H1 (cell line): Measurements from ENCODE around the gene ZBTB9. TPM values are rescaled to one million over a fixed set of nuclear protein-coding genes. Genes with fewer than 3 reads are reported as not detected.

Source experiments
- CTCF ChIA-PET: fragments of 300-600 bp; sonication (Branson Sonifier 250); formaldehyde crosslinking; loops from one replicate; lab custom pipeline; 2021; ENCODE audit not compliant: partially characterized antibody; lab: Charles Lee
- POLR2A ChIA-PET: fragments of 300-600 bp; sonication (Branson Sonifier 250); formaldehyde crosslinking; loops from one replicate; lab custom pipeline; 2021; ENCODE audit warnings: inconsistent platforms; ENCODE audit not compliant: partially characterized antibody; lab: Charles Lee
- DNase-seq, 2 experiments: peaks; one replicate each; pipeline versions ENCODE4 v3.0.0 to v3.0.0-alpha.2; 2010 to 2022; ENCODE audit warnings: low spot score in 2 of 2, low read depth in 1 of 2, mixed read lengths in 1 of 2
- FAIRE-seq: peaks from 2 replicates; lab custom pipeline; 2011; peaks lifted over from hg19 to GRCh38; lab: Jason Lieb, UNC
- H2AFZ ChIP-seq: 2 replicates; pipeline ENCODE4 v1.8.1; 2012; ENCODE audit warnings: low read length, inconsistent platforms
- H2AK5ac ChIP-seq: 2 replicates; pipeline ENCODE4 v1.6.1; 2013; ENCODE audit warnings: low read depth, low read length
- H2BK120ac ChIP-seq: replicated peaks from 2 replicates; pipeline ENCODE3; 2013; ENCODE audit warnings: low read depth, low read length, inconsistent platforms
- H2BK12ac ChIP-seq: 2 replicates; pipeline ENCODE4 v1.6.1; 2013; ENCODE audit warnings: low read depth, low read length
- H2BK15ac ChIP-seq: 2 replicates; pipeline ENCODE4 v1.6.1; 2013; ENCODE audit warnings: low read length
- H2BK20ac ChIP-seq: 2 replicates; pipeline ENCODE4 v1.6.1; 2013; ENCODE audit warnings: low read length
- H2BK5ac ChIP-seq: 2 replicates; pipeline ENCODE4 v1.6.1; 2013; ENCODE audit warnings: low read depth, low read length
- H3K14ac ChIP-seq: 2 replicates; pipeline ENCODE4 v1.6.1; 2013; ENCODE audit warnings: inconsistent platforms; ENCODE audit not compliant: insufficient read length
- H3K18ac ChIP-seq: 2 replicates; pipeline ENCODE4 v1.6.1; 2013; ENCODE audit warnings: low read length; ENCODE audit errors: extremely low read depth
- H3K23ac ChIP-seq: 2 replicates; pipeline ENCODE4 v1.6.1; 2013; ENCODE audit warnings: inconsistent platforms; ENCODE audit not compliant: insufficient read length
- H3K23me2 ChIP-seq: 2 replicates; pipeline ENCODE4 v1.6.1; 2013; ENCODE audit warnings: low read depth, low read length
- H3K27ac ChIP-seq: 2 replicates; pipeline ENCODE4 v1.6.1; 2011; ENCODE audit warnings: low read depth, low read length, inconsistent platforms
- H3K27me3 ChIP-seq, 4 experiments: replicated peaks in 1 of 4; 1 replicate in 1 of 4; 2 replicates in 3 of 4; pipeline versions ENCODE4 v1.6.1 to v1.8.1; 2011 to 2013; ENCODE audit warnings: low read length in 3 of 4, mild to moderate bottlenecking in 3 of 4, inconsistent platforms in 2 of 4, mixed read lengths in 2 of 4, moderate library complexity in 1 of 4; ENCODE audit not compliant: control insufficient read depth in 3 of 4, insufficient read depth in 3 of 4; ENCODE audit errors: extremely low read depth in 1 of 4
- H3K36me3 ChIP-seq, 4 experiments: 2 replicates each; pipeline versions ENCODE4 v1.6.1 to v1.8.1; 2011 to 2013; ENCODE audit warnings: mild to moderate bottlenecking in 4 of 4, low read length in 3 of 4, moderate library complexity in 2 of 4, control low read depth in 1 of 4, inconsistent platforms in 1 of 4; ENCODE audit not compliant: insufficient read depth in 4 of 4, control insufficient read depth in 2 of 4
- H3K4ac ChIP-seq: replicated peaks from 2 replicates; pipeline ENCODE3; 2013; ENCODE audit warnings: low read length, low read depth, mixed read lengths, inconsistent platforms; ENCODE audit not compliant: insufficient read length
- H3K4me1 ChIP-seq, 4 experiments: replicated peaks in 1 of 4; 1 replicate in 1 of 4; 2 replicates in 3 of 4; pipeline versions ENCODE4 v1.6.1 to v1.8.1; 2011 to 2013; ENCODE audit warnings: low read length in 3 of 4, inconsistent platforms in 2 of 4, mixed read lengths in 1 of 4; ENCODE audit not compliant: insufficient read depth in 4 of 4, control insufficient read depth in 3 of 4
- H3K4me2 ChIP-seq, 2 experiments: 2 replicates each; pipeline versions ENCODE4 v1.6.1 to v1.8.1; 2011 to 2013; ENCODE audit warnings: low read depth in 2 of 2, low read length in 2 of 2, control low read depth in 1 of 2, inconsistent platforms in 1 of 2, mild to moderate bottlenecking in 1 of 2; ENCODE audit not compliant: insufficient read depth in 1 of 2
- H3K4me3 ChIP-seq, 4 experiments: fragments of 200-600, 300-600 bp in 1 of 4; sonication (generic), shearing (Covaris generic), sonication (Bioruptor Twin) in 1 of 4; 2 replicates each; pipeline versions ENCODE4 v1.5.1 to v1.8.1; 2011 to 2016; ENCODE audit warnings: low read length in 4 of 4, low read depth in 3 of 4, control low read depth in 2 of 4, inconsistent platforms in 2 of 4, mild to moderate bottlenecking in 2 of 4, mixed read lengths in 1 of 4, moderate library complexity in 1 of 4; ENCODE audit not compliant: insufficient read depth in 2 of 4; ENCODE audit errors: extremely low read depth in 1 of 4
- H3K56ac ChIP-seq: replicated peaks from 2 replicates; pipeline ENCODE3; 2013; ENCODE audit warnings: low read depth, mild to moderate bottlenecking, mixed read lengths, low read length, inconsistent platforms; ENCODE audit not compliant: insufficient read length
- H3K79me1 ChIP-seq: 2 replicates; pipeline ENCODE4 v1.6.1; 2013; ENCODE audit warnings: low read depth, low read length, control low read depth
- H3K79me2 ChIP-seq, 2 experiments: 2 replicates each; pipeline versions ENCODE4 v1.6.1 to v1.8.1; 2012 to 2013; ENCODE audit warnings: low read length in 2 of 2, mild to moderate bottlenecking in 2 of 2, inconsistent platforms in 1 of 2; ENCODE audit not compliant: insufficient read depth in 2 of 2, control insufficient read depth in 1 of 2
- H3K9ac ChIP-seq, 4 experiments: replicated peaks in 1 of 4; 1 replicate in 1 of 4; 2 replicates in 3 of 4; pipeline versions ENCODE4 v1.6.1 to v1.8.1; 2011 to 2013; ENCODE audit warnings: low read depth in 3 of 4, low read length in 3 of 4, control low read depth in 2 of 4, mild to moderate bottlenecking in 2 of 4, moderate library complexity in 2 of 4, inconsistent platforms in 1 of 4; ENCODE audit errors: extremely low read depth in 1 of 4
- H3K9me3 ChIP-seq, 2 experiments: 2 replicates each; pipeline versions ENCODE4 v1.6.1 to v1.8.1; 2012 to 2013; ENCODE audit warnings: mild to moderate bottlenecking in 2 of 2, moderate library complexity in 2 of 2, control low read depth in 1 of 2, inconsistent platforms in 1 of 2, low read depth in 1 of 2, low read length in 1 of 2, mixed read lengths in 1 of 2; ENCODE audit not compliant: insufficient read depth in 2 of 2
- H4K20me1 ChIP-seq, 2 experiments: replicated peaks in 1 of 2; 2 replicates each; pipeline versions ENCODE3 to v1.8.1; 2011 to 2013; ENCODE audit warnings: inconsistent platforms in 2 of 2, low read length in 2 of 2, mild to moderate bottlenecking in 1 of 2; ENCODE audit not compliant: insufficient read depth in 2 of 2, control insufficient read depth in 1 of 2
- H4K5ac ChIP-seq: 2 replicates; pipeline ENCODE4 v1.6.1; 2013; ENCODE audit warnings: low read length, low read depth, mixed read lengths, inconsistent platforms; ENCODE audit not compliant: insufficient read length
- H4K8ac ChIP-seq: 2 replicates; pipeline ENCODE4 v1.8.0; 2013; ENCODE audit warnings: mild to moderate bottlenecking, moderate library complexity, low read length, inconsistent platforms; ENCODE audit not compliant: insufficient read depth; ENCODE audit errors: extremely low read depth
- H4K91ac ChIP-seq: replicated peaks from 2 replicates; pipeline ENCODE3; 2013; ENCODE audit warnings: low read length, mixed read lengths, inconsistent platforms; ENCODE audit not compliant: insufficient read length
- BCL11A ChIP-seq, 2 experiments: IDR thresholded peaks; one replicate each; pipeline ENCODE4 v1.6.1; 2011; ENCODE audit warnings: low read depth in 2 of 2, low read length in 2 of 2, mild to moderate bottlenecking in 2 of 2
- BRCA1 ChIP-seq: IDR thresholded peaks from 2 replicates; pipeline ENCODE4 v1.6.1; 2012; ENCODE audit warnings: low read depth, low read length, improper control_type of control experiment
- CHD2 ChIP-seq: IDR thresholded peaks from 2 replicates; pipeline ENCODE4 v1.6.1; 2012; ENCODE audit warnings: low read length, improper control_type of control experiment
- EGR1 ChIP-seq: IDR thresholded peaks from 2 replicates; pipeline ENCODE4 v1.6.1; 2011; ENCODE audit warnings: low read depth, low read length, borderline replicate concordance
- JUN ChIP-seq: IDR thresholded peaks from 2 replicates; pipeline ENCODE4 v1.6.1; 2011; ENCODE audit warnings: low read depth, mild to moderate bottlenecking, improper control_type of control experiment, low read length
- KDM4A ChIP-seq: IDR thresholded peaks from one replicate; pipeline ENCODE4 v1.7.1; 2012; ENCODE audit warnings: low read depth, mild to moderate bottlenecking, moderate library complexity, low read length, inconsistent platforms; ENCODE audit not compliant: severe bottlenecking
- KDM5A ChIP-seq: fragments of 200-600 bp; IDR thresholded peaks from 2 replicates; pipeline ENCODE4 v1.7.1; 2012; ENCODE audit warnings: mild to moderate bottlenecking, low read length, inconsistent platforms, mixed read lengths
- POLR2A ChIP-seq, 2 experiments: IDR thresholded peaks; 1 replicate in 1 of 2; 2 replicates in 1 of 2; pipeline ENCODE4 v1.6.1; 2011; ENCODE audit warnings: low read depth in 2 of 2, low read length in 2 of 2, mild to moderate bottlenecking in 2 of 2; ENCODE audit errors: control extremely low read depth in 1 of 2
- POLR2AphosphoS5 ChIP-seq: IDR thresholded peaks from 2 replicates; pipeline ENCODE4 v1.6.1; 2011; ENCODE audit warnings: low read depth, low read length
- SAP30 ChIP-seq: fragments of 300-600 bp; sonication (generic); IDR thresholded peaks from 2 replicates; pipeline ENCODE4 v1.7.1; 2012; ENCODE audit warnings: low read length, moderate library complexity, mild to moderate bottlenecking, inconsistent platforms; ENCODE audit not compliant: insufficient read depth, insufficient replicate concordance
- SP1 ChIP-seq: IDR thresholded peaks from 2 replicates; pipeline ENCODE4 v1.6.1; 2011; ENCODE audit warnings: low read depth, low read length
- SP2 ChIP-seq: IDR thresholded peaks from 2 replicates; pipeline ENCODE4 v1.6.1; 2012; ENCODE audit warnings: mild to moderate bottlenecking, low read length, inconsistent platforms
- SP4 ChIP-seq: IDR thresholded peaks from 2 replicates; pipeline ENCODE4 v1.6.1; 2012; ENCODE audit warnings: low read length, inconsistent platforms
- TBP ChIP-seq: IDR thresholded peaks from 2 replicates; pipeline ENCODE4 v1.6.1; 2011; ENCODE audit warnings: low read depth, low read length, improper control_type of control experiment
- WGBS, 2 experiments: shearing (Covaris generic) in 1 of 2; methylation state at CpG; one replicate each; pipeline versions ENCODE4 v1.1.6 to v1.1.7; 2013 to 2015; ENCODE audit warnings: low lambda C conversion rate in 2 of 2, mixed read lengths in 2 of 2, inconsistent platforms in 1 of 2, low coverage in 1 of 2, missing lambda C conversion rate in 1 of 2; ENCODE audit not compliant: insufficient replicate concordance in 2 of 2, insufficient coverage in 1 of 2, insufficient read length in 1 of 2; ENCODE audit errors: extremely low coverage in 1 of 2, missing lambda C conversion rate in 1 of 2; 5-methylcytosine and 5-hydroxymethylcytosine counted together
- polyA plus RNA-seq, 7 experiments: library from polyadenylated mRNA; depleted of rRNA in 3 of 7; stranded (reverse) in 5 of 7; unstranded in 2 of 7; fragments of >200 nt in 5 of 7; fragments of 200-250 nt in 2 of 7; gene quantifications; 1 replicate in 5 of 7; 2 replicates in 1 of 7; 4 replicates in 1 of 7; pipeline versions ENCODE4 v1.2.1 to v1.2.3, GENCODE V29; 2011 to 2013; ENCODE audit warnings: missing spikeins in 2 of 7, mixed read lengths in 2 of 7
- total RNA-seq: library from RNA; stranded (reverse); fragmentation: NEBNext Ultra II Directional; extraction: Animal tissue kit (Norgen Biotek cat#: 25700); gene quantifications from 2 replicates; pipeline ENCODE4 v1.2.1, GENCODE V29; 2021
- TF ChIP-seq, protein P1 (sequence below): IDR thresholded peaks from 2 replicates; pipeline ENCODE4 v1.6.1; 2012; ENCODE audit warnings: inconsistent platforms
- TF ChIP-seq, protein P2 (sequence below): IDR thresholded peaks from 2 replicates; pipeline ENCODE4 v1.6.1; 2012; ENCODE audit warnings: inconsistent platforms

ZBTB9 gene
- total and polyA plus RNA-seq, 2 of the 8 experiments (the other 6 are each of a cell fraction or from before 2014, with no cell fraction given), result 16.9 to 20.2 TPM

DNA sequence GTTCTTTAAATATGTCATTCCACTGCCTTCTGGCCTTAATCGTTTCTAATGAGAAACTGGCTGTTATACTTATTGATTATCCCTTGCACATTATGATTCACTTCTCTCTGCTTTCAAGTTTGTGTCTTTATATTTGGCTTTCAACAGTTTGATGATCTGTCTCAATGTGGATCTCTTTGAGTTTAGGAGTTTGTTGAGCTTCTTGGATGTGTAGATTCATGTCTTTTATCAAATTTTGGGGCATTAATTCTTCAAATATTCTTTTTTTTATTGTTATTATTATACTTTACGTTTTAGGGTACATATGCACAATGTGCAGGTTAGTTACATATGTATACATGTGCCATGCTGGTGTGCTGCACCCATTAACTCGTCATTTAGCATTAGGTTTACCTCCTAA is 29.3 kb downstream of the ZBTB9 start:
- Histone ChIP-seq H3K79me1 (no peaks in the 10 kb centered on the region), H2BK15ac (no peak overlapping the region), H2BK5ac (no peak overlapping the region), H2AFZ (no peak overlapping the region), H2BK120ac (no peak overlapping the region), H2BK12ac (no peak overlapping the region), H2AK5ac (no peak overlapping the region), H3K9ac (no peak overlapping the region), H3K27me3 (no peaks in the 10 kb centered on the region), H3K4ac (no peak overlapping the region), H3K9me3 (no peaks in the 10 kb centered on the region; a peak in 1 of 4 replicates), H2BK20ac (no peak overlapping the region), H3K23ac (no peak overlapping the region), H4K20me1 (no peaks in the 10 kb centered on the region), H4K5ac (no peak overlapping the region), H3K14ac (no peak overlapping the region), H3K4me3 (no peak overlapping the region), H3K56ac (no peak overlapping the region), H3K36me3 (no peaks in the 10 kb centered on the region), H3K27ac (no peak overlapping the region), H3K4me2 (no peak overlapping the region), H3K23me2 (no peaks in the 10 kb centered on the region), H3K18ac (no peak overlapping the region), H3K79me2 (no peaks in the 10 kb centered on the region), H4K91ac (no peak overlapping the region), H4K8ac (no peak overlapping the region), H3K4me1 (no peaks in the 10 kb centered on the region)
- POLR2A ChIA-PET, result no interaction called here
- 76% methylated on average over 3 of the region's 3 CpGs; no CpG with 5 or more reads in 1 of the 2 experiments for WGBS, 2 experiments
- no peak for FAIRE-seq
- CTCF ChIA-PET, result interaction anchor here (0.6 kb wide), 1 partner anchor 90 kb away, joined by 3 read pairs; no protein-coding TSS in a partner anchor
- no peak for DNase-seq
- TF ChIP-seq SAP30, result no peak
- no peak for TF ChIP-seq JUN
- TF ChIP-seq SP4, result no peak
- TF ChIP-seq BRCA1, result no peak
- TF ChIP-seq, protein P1, sequence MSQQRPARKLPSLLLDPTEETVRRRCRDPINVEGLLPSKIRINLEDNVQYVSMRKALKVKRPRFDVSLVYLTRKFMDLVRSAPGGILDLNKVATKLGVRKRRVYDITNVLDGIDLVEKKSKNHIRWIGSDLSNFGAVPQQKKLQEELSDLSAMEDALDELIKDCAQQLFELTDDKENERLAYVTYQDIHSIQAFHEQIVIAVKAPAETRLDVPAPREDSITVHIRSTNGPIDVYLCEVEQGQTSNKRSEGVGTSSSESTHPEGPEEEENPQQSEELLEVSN, result no peak
- no peak for TF ChIP-seq EGR1
- no peak for TF ChIP-seq CHD2
- TF ChIP-seq TBP, result no peak
- TF ChIP-seq, protein P2, sequence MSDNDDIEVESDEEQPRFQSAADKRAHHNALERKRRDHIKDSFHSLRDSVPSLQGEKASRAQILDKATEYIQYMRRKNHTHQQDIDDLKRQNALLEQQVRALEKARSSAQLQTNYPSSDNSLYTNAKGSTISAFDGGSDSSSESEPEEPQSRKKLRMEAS, result no peak
- no peak for TF ChIP-seq KDM4A
- TF ChIP-seq SP2, result no peak
- no peak for TF ChIP-seq SP1
- TF ChIP-seq POLR2AphosphoS5, result no peak
- no peak for TF ChIP-seq KDM5A
- TF ChIP-seq BCL11A (IDR thresholded peaks at IDR 0.05; ENCODE audit: low read depth in 2 of 2, low read length in 2 of 2), result no peak
- TF ChIP-seq POLR2A (IDR thresholded peaks at IDR 0.05; ENCODE audit: control extremely low read depth in 1 of 2, low read depth in 2 of 2, low read length in 2 of 2), result no peak
